SK-MEL-5 (cell line): ENCODE measurements around the gene SUN3. TPM values are rescaled to one million over a fixed set of nuclear protein-coding genes. Genes with fewer than 3 reads are reported as not detected.
A peak's percentile ranks its signal among the peaks of the same experiment; 100 is the strongest.

Experiments
- DNase-seq: peaks from one replicate; pipeline ENCODE4 v3.0.0-alpha.2; 2016; ENCODE audit warnings: low read depth, low spot score
- in situ Hi-C: cut with HindIII; loops from 2 replicates; pipeline ENCODE4 v1.10.0; 2016; ENCODE audit warnings: low sequenced_read_pairs, high pct_unique_total_duplicates, low pct_unique_long_range_greater_than_20kb
- polyA plus RNA-seq, 2 experiments: library from polyadenylated mRNA; depleted of rRNA; stranded (reverse); fragments of >200 nt; gene quantifications; 2 replicates each; pipeline ENCODE4 v1.2.3, GENCODE V29; 2015
- total RNA-seq: library from RNA; depleted of rRNA; stranded (reverse); fragments of >200 nt; shearing (Covaris generic); gene quantifications from 2 replicates; pipeline ENCODE4 v1.2.3, GENCODE V29; 2014; rRNA removed

The SUN3 gene
- total RNA-seq, result 0.45 TPM in 1 of 2 replicates, not detected in the other
- not detected in 2 replicates for polyA plus RNA-seq (2015; cell fraction: cytosol; rRNA removed)
- polyA plus RNA-seq (2015; cell fraction: nucleus; rRNA removed), result 8.3 and 11.1 TPM in 2 replicates

DNA sequence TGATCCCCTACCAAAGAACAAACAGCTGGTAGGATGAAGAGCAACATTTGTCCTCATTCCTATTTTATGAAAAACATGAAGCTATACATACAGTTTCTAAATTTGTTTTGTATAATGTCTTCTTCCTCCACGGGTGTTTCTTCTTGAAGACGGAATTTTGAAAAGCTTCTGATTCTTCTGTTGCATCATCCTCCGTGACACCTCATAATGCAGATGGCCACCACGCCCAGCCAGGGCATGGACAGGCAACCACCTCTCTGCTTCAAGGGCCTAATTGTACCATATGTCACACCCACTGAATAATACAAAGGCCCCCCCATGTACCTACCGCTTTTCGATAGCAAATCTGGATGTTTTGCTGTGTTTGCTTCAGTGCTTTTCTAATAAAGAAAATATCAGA lies at the start of gene SUN3:
Gene SUN3 (minus strand): TSS at position 170 of the 400 bp plus-strand sequence. CDS start 169 bp downstream, at position 1.
- in situ Hi-C loops, result no loop called here
- no peak for DNase-seq

GRCh38 chr7:48078470-48078869 lies 49.6 kb upstream of the SUN3 start:
- in situ Hi-C loops, result loop anchor here (5.0 kb wide), 1 partner anchor 86 kb away; no protein-coding TSS in a partner anchor
- DNase-seq, result no peak

GRCh38 chr7:48077423-48077822 lies 48.5 kb upstream of the SUN3 start:
- in situ Hi-C loops, result loop anchor here (5.0 kb wide), 1 partner anchor 85 kb away; no protein-coding TSS in a partner anchor
- no peak for DNase-seq

- in situ Hi-C loops, result no loop called here
- peak; percentile 96 for DNase-seq
Observed at GRCh38 chr7:48074204-48074654, 45.3 kb upstream of the SUN3 start.

- in situ Hi-C loops, result no loop called here
Observed at GRCh38 chr7:48067475-48067874, 38.6 kb upstream of the SUN3 start.

DNA sequence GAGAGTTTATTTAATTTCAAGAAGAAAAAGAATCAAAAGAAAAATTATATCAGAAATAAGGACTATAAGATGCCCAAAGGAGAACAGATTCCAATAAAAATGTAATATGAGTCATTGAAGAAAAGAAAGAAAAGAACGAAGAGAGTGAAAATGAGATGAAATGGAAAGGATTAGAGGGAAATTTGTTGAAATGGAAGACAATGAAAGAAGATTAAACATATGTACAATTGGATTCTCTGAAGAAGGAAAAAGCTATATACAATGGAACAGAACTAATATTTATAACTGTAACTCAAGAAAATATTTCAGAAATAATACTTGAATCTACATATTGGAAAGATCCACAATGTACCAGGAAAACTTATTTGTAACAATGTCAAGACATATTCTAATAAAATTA lies 35.1 kb upstream of the SUN3 start:
- in situ Hi-C loops, result no loop called here
- no peak for DNase-seq

More at GRCh38 chr7:48067475-48067874, 38.6 kb upstream of the SUN3 start:
- DNase-seq, result no peak

GRCh38 chr7:48059706-48060105 lies 30.8 kb upstream of the SUN3 start:
- DNase-seq, result no peak
- in situ Hi-C loops, result no loop called here

- in situ Hi-C loops, result no loop called here
- DNase-seq, result no peak
Observed at GRCh38 chr7:48058990-48059389, 30.1 kb upstream of the SUN3 start.

GRCh38 chr7:48053736-48054135 lies 24.8 kb upstream of the SUN3 start:
- DNase-seq, result no peak
- in situ Hi-C loops, result no loop called here

DNA sequence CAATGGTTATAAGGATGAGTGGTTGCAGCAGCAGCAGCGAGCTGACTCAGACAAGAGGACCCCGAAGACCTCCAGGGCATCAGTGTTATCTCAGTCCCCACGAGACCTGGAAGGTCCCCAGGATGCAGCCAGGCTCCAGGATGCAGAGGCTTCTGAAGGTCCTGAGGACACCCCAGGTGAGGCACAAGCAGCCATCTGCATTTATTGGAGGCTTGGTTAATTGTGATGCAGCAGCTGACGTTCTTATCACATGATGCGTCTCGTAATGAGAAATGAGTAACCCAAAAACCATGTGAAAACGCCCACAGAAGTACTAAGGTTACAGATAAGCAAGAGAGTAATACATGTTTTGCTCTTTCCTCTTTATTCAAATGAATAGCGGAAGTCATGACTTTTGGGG lies 23.8 kb upstream of the SUN3 start:
- in situ Hi-C loops, result no loop called here
- peak; percentile 25 for DNase-seq

DNA sequence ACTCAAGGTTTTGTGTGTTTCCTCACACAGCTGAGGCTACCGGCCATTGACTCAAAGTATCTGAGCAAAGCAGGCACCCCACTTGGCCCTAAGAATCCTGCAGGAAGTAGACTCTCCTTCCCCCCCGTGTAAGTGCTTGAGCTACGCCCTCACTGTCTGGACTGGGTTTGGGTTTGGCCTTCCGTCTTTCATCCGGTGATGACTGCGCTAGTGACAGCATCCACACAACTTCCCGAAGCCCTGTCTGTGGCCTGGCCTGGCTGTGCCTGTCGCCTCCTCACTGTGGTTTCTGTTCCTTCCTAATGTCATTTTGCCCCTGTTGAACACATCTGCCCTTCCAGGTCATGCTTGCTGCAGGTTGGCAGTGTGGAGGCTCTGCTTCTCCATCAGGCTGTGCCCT lies 20.9 kb upstream of the SUN3 start:
- in situ Hi-C loops, result no loop called here
- DNase-seq, result no peak

GRCh38 chr7:48048113-48048512 lies 19.2 kb upstream of the SUN3 start:
- in situ Hi-C loops, result no loop called here
- no peak for DNase-seq

DNA sequence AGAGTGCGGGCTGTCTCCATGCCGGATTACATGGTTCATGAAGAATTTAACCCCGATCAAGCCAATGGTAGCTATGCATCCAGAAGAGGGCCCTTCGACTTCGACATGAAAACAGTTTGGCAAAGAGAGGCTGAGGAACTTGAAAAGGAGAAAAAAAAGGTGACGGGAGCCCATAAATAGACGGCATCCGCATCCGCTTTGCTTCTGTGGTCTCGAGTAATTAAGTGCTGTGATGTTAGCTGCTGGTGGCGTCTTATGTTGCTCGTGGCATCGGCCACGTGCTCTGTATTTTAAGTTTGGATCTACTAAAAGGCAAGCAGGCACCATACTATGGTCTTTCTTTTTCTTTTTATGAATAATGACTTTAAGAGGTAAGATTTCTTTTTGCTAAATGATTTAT lies 17.6 kb upstream of the SUN3 start:
- DNase-seq, result no peak
- in situ Hi-C loops, result no loop called here

GRCh38 chr7:48045195-48045765 lies 16.4 kb upstream of the SUN3 start:
- no peak for DNase-seq
- in situ Hi-C loops, result no loop called here

DNA sequence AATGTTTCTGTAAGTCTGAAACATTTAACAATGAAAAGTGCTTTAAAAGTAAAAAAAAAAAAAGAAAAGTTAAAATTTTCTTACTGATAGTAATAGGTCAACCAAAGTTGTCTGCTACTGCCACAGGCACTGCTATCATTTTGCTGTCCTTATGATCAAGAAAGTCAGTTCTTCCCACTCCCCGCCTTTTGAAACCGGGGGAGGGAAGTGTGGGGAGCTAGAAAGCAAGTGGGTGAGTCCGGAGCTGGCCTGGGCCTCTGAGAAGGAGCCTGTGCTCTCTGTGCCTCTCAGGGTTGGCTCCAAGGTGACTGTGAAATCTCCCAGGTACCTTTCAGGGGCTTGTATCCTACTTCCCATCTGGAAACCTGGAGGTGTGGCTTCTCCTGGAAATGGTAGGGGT lies 13.7 kb upstream of the SUN3 start:
- no peak for DNase-seq
- in situ Hi-C loops, result no loop called here

- in situ Hi-C loops, result no loop called here
- DNase-seq, result no peak
Observed at GRCh38 chr7:48042216-48042615, 13.3 kb upstream of the SUN3 start.

GRCh38 chr7:48041653-48041970 lies 12.7 kb upstream of the SUN3 start:
- DNase-seq, result no peak
- in situ Hi-C loops, result no loop called here

GRCh38 chr7:48040944-48041652 lies 12.2 kb upstream of the SUN3 start:
- in situ Hi-C loops, result no loop called here
- no peak for DNase-seq
